CD4-positive, alpha-beta T cell treated with Interferon alpha-2 for 1 hour (primary cell): ENCODE data around the gene CHPF2.

Experiments used
- DNase-seq, 2 donors: peaks; one replicate each; pipeline ENCODE4 v3.0.0-alpha.2; 2020 to 2022

CHPF2 gene, protein sequence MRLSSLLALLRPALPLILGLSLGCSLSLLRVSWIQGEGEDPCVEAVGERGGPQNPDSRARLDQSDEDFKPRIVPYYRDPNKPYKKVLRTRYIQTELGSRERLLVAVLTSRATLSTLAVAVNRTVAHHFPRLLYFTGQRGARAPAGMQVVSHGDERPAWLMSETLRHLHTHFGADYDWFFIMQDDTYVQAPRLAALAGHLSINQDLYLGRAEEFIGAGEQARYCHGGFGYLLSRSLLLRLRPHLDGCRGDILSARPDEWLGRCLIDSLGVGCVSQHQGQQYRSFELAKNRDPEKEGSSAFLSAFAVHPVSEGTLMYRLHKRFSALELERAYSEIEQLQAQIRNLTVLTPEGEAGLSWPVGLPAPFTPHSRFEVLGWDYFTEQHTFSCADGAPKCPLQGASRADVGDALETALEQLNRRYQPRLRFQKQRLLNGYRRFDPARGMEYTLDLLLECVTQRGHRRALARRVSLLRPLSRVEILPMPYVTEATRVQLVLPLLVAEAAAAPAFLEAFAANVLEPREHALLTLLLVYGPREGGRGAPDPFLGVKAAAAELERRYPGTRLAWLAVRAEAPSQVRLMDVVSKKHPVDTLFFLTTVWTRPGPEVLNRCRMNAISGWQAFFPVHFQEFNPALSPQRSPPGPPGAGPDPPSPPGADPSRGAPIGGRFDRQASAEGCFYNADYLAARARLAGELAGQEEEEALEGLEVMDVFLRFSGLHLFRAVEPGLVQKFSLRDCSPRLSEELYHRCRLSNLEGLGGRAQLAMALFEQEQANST

GRCh38 chr7:151232091-151232916 lies at the start of gene CHPF2:
TSS of gene CHPF2 (plus strand) at chr7:151232483. CDS start at chr7:151234012, 1,529 bp downstream.
- peak; percentile 87 to 90 for DNase-seq

GRCh38 chr7:151185762-151186639 lies 46.3 kb upstream of the CHPF2 start:
- no peak for DNase-seq

- DNase-seq: no peak
Observed at GRCh38 chr7:151186640-151187408, 45.5 kb upstream of the CHPF2 start, which contains the start of gene ASB10. TSS of gene ASB10 (minus strand) at chr7:151187250. CDS start at chr7:151187130, 120 bp downstream.

- DNase-seq: no peak
Observed at GRCh38 chr7:151187409-151188251, 44.7 kb upstream of the CHPF2 start.

DNA sequence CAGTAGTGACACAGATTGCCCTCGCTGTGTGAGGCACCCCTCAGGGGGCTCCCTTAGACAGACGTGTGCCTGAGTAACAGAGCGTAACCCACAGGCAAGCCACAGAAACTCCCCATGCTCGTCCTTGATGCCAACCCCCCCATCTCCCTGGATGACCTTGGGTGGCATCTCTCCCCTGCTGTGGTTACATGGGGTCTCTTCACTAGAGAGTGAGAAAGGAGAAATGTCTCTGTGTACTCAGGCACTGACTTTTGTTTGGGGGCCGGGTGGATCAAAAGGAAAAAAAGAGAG lies 44.1 kb upstream of the CHPF2 start:
- DNase-seq: no peak

GRCh38 chr7:151189038-151189437 lies 43.2 kb upstream of the CHPF2 start:
- no peak for DNase-seq

GRCh38 chr7:151191544-151191943 lies 40.7 kb upstream of the CHPF2 start:
- no peak for DNase-seq

GRCh38 chr7:151192002-151192539 lies 40.2 kb upstream of the CHPF2 start:
- no peak for DNase-seq

- no peak for DNase-seq
Observed at GRCh38 chr7:151193203-151193978, 38.9 kb upstream of the CHPF2 start.

- peak in 1 of 2 donors; percentile 11 for DNase-seq
Observed at GRCh38 chr7:151194188-151194587, 38.1 kb upstream of the CHPF2 start.

GRCh38 chr7:151195616-151196450 lies 36.5 kb upstream of the CHPF2 start:
- no peak for DNase-seq

GRCh38 chr7:151197932-151198331 lies 34.4 kb upstream of the CHPF2 start:
- no peak for DNase-seq

DNA sequence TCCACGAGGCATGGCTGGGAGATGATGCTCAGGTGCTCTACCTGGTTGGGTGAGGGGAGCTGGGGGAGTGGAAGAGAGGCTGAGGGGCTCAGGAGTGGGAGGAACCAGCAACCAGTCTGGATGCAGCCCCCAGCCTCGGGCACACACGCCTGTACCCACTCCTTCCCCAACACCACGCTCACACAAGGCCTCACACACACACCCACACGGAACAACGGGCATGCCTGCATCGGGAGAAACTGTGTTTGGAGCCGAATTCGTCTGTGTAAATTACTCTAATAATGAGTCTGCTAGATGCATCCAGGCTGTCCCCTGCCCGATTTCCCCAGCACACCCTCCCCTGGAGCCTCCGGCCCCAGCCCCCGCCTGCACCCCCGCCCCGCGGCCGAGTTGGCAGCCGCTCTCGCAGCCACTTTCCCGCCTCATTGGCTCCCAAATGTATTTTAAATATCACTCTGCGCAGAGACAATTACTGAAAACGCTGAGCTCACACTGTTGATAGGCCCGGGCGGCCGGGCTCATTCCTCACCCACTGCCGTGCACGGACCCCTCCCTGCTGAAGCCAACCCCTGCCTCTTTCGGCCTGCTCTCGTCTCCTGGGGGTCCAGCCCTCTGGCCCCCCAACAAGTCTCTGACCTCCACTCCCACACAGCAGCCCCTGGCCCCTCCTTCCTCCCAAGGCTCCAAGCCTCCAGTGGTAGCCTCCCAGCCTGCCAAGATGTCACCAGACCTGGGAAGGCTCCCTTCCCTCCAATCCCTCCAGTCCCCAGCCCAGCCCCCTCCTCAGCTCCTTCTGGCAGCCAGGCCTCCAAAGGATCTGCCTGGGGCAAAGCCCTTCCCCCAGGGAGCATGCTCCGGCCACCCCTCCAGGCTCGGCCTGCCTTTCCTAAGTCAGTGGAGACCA lies 33.1 kb upstream of the CHPF2 start:
- no peak for DNase-seq

- DNase-seq: no peak
Observed at GRCh38 chr7:151201344-151201743, 30.9 kb upstream of the CHPF2 start.

DNA sequence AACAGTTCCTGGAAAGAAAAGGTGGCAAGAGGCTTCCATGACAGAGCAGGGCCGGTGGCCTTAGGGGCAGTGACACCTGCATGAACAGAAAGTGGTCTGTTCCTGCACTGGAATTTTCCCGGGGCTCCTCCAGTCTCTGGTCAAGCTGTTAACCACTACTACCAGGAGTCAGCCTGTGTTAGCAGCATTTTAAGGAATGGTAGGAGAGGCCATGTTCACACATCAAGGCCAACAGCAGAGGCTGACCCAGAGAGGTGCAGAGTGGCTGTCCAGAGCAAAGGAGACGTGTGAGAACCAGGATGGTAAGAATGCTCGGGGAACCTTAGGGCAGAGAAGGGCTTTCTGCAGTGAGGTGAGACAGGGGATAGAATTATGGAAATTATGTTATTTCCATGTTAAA lies 30.5 kb upstream of the CHPF2 start:
- no peak for DNase-seq

DNA sequence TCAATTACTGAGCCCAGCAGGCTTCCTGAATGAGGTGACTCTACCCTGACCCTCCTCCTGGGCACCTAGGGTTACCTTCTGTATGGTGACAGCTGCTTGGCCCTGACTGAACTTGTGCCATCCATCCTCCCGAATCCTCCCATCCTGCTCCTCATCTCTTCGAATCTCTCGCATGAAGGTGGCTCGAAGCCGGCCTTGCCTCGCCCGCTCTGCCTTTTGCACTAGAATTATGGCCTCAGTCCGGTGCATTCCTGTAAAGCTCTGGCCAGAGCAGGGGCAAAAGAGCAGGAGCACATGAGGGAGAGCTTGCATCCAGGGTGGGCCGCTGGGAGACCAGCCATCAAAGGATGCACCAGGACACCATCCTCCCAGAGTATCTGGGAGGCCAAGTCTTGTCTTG lies 29.4 kb upstream of the CHPF2 start:
- DNase-seq: no peak

DNA sequence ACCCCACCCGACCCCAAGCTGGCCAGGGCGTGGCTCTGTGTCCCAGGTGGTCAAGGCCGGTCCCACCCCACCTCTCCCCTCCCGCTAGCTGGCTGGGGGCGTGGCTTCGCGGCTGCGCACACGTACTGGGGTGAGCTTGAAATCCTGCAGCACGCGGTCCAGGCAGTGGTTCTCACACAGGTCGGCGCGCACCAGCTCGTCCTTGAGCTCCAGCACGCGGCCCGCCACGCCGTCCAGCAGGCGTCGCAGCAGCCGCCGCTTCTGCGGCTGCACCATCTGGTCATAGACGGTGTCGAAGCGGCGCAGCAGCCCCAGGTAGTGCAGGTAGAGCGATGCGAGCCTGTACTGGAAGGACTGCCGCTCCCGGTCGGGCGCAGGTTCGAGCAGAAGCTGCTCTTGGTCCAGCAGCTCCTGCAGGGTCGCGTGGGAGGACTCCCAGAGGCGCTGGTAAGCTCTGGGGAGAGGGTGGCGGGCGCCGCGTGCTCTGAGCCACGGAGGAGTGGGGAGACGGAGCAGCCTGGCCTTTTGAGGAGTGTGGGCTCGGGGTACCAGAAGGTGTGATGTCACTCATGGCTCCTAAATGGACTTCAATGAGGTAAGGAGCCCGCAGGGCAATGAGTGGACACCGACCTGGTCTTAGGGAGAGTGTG lies 27.8 kb upstream of the CHPF2 start:
- peak in 1 of 2 donors; percentile 20 for DNase-seq
